Measurements from ENCODE around the gene CBX7.

CBX7 gene

GRCh38 chr22:39090426-39091064 is 61.9 kb downstream of the CBX7 start:
- DNase-seq, result no peak

- no peak for DNase-seq
Measured at GRCh38 chr22:39089928-39090327, 62.6 kb downstream of the CBX7 start.

GRCh38 chr22:39088685-39089032 is 63.8 kb downstream of the CBX7 start:
- DNase-seq, result no peak

GRCh38 chr22:39087881-39088684 is 64.4 kb downstream of the CBX7 start:
- DNase-seq, result no peak

- DNase-seq, result no peak
Measured at GRCh38 chr22:39087098-39087497, 65.4 kb downstream of the CBX7 start.

GRCh38 chr22:39084666-39085065 is 67.8 kb downstream of the CBX7 start:
- no peak for DNase-seq

GRCh38 chr22:39083212-39084165 is 69.0 kb downstream of the CBX7 start:
- DNase-seq, result no peak

- DNase-seq, result no peak
Measured at GRCh38 chr22:39081598-39081997, 70.9 kb downstream of the CBX7 start.

GRCh38 chr22:39081016-39081415 is 71.5 kb downstream of the CBX7 start:
- no peak for DNase-seq
